Body of pancreas (tissue), 4 donors: ENCODE measurements around the gene TMEM269.
"Not testable (repeated sequence)": the region's sequence is repeated elsewhere in the genome, so short reads cannot be mapped to it uniquely, and the experiment has no call there.

Source experiments
- CTCF ChIP-seq, 7 experiments: fragments of 450-650 bp in 4 of 7; fragments of 200-600 bp in 3 of 7; sonication (generic) in 3 of 7; IDR thresholded peaks; one replicate each; pipeline ENCODE4 v1.5.1; 2016 to 2019; ENCODE audit warnings: antibody characterized with exemption in 7 of 7
- POLR2A ChIP-seq, 3 donors: fragments of 450-650 bp; IDR thresholded peaks; one replicate each; pipeline ENCODE4 v1.6.1; 2016; ENCODE audit warnings: antibody characterized with exemption in 3 of 3, mild to moderate bottlenecking in 2 of 3

GRCh38 chr1:42814815-42815214 is 30.0 kb downstream of the TMEM269 start:
- TF ChIP-seq CTCF, POLR2A (IDR thresholded peaks at IDR 0.05): not testable (repeated sequence)
